ENCODE measurements around the gene ZIC3. TPM values are rescaled to one million over a fixed set of nuclear protein-coding genes. Genes with fewer than 3 reads are reported as not detected.

Gene ZIC3
- total RNA-seq, 1 donor from 2014 or later: not detected

DNA sequence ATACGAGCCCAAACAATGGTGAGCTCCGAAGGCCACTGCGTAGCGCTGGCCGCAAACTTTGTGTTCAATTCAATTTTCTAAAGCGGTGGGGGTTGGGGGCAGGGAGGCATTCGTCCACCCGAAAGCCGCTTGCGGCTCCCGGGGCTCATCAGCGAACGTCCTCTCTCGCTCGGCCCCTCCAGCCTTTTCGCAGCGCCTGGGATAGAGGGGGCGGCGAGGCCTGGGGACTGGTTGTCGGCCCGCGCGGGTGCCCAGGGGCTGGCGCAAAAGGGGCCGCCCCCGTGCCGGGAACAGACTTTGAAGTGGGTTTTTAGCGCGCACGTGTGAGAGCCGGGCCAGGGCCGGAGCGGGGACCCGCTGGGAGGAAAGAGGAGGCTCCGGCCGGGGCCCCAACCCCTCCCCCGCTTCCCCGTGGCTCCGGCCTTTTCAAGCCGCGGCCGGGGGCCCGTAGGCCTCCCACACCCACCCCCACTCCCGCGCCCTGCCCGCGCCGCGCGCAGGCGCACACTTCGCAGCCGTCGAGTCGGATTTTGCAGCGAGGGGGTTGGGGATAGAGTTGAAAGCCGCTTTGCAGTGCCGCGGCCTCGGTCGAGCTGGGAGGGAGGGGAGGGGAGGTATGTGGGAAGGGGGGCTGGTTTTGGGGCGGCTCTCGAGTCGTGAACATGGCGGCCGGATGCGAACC is 8.3 kb downstream of the ZIC3 start:
- DNase-seq (ENCODE audit: low spot score): no peak

DNA sequence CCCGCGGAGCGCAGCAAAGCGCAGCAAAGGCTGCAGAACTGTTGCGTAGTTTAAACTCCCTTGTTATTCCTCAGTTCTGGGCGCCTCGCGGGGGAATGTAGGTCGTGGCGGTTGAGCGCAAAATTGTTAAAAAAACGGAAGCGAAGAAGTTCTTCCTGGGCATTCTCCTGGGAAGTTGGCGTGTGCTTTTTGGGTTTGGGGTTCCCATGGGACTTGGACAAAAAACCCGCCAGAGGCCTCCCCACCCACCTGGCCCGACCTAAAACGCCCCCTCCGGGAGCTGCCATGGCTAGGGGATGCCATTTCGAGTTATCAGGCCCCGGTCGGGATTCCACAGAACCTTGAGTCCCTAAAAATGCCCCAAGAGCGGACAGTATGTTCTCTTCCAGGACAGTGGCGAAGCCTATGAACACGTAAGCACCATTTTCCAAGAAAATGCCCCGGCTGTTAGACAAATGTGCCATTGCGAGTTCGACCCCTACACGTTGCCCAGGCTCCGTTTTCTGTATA is 8.9 kb downstream of the ZIC3 start:
- no peak for DNase-seq (ENCODE audit: low spot score)

DNA sequence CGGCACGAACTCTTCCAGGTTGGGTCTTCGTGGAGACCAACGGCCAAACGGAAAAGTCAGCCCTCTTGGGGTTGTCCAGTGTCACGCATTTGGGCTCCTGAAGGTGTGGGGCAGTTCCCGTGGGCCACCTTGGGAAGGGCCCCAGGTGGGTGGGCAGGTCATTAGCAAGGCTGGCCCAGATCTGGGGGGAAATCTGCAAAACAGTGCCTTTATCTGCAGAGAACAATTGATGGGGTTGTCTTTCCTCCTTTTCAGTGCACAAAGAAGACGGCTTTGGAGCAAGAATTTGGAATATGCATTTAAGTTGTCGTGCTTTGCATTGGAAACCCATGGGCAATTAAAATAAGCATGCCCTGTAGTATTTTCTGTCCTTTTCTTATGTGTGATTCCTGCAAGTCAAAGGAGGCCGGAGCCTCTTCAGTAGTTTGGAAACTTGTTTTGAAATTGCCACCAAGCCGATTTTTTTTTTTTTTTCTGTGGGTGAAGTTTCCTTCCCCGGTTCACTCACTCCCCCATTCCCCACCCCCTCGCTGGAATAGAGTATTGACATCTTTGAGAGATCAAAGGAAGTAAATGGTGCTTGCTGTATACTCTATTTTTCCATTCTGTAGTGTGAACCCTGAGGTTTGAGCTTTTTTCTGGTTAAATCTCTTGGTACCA is 9.8 kb downstream of the ZIC3 start:
- no peak for DNase-seq (ENCODE audit: low spot score)

DNA sequence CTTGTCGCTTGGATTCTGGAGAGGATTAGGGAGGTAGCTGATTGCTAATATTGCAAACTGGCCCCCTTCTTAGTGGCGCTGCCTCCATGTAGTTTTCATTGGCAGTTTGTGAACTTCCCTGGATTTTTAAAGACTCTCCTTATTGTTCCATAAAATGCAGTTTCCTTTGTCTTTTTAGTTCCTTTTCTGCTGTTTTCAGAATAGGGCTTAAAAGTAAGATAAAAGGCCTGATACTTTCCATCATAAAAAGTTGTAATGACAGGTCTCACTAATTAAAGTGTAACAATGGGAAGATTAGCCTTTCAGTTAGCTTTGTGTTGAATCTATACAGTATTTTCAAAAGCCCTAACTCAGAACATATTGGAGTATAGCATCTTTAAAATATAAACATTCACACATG is 21.2 kb downstream of the ZIC3 start:
- DNase-seq (ENCODE audit: low spot score): no peak

DNA sequence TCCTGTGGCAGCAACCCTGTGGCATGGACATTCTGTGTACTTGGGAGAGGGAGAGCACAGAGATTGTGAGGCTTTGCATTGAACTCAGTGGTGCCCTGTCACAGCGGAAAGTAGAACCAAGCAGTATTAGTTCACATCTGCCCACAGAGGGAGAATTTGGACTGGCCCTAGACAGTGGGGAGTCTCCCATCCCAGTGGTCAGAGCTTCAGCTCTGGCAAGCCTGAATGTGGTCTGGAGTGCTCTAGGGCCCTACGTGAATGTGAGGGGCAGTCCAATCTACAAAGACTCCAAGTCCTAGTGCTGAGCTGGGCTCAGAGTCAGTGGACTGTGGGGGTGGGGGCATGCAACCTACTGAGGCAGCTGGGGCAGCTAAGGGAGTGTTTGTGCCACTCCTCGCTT is 34.8 kb downstream of the ZIC3 start:
- no peak for DNase-seq (ENCODE audit: low spot score)
